Measurements from ENCODE around the gene CDO1.

CDO1 gene

GRCh38 chr5:115795700-115796099 is 20.8 kb downstream of the CDO1 start:
- TF ChIP-seq CTCF (IDR thresholded peaks at IDR 0.05; ENCODE audit: borderline replicate concordance, insufficient read depth, low read depth, low read length), result no peak
- no peak overlapping the region for H3K4me3 ChIP-seq (ENCODE audit: low read depth, low read length)

- H3K4me3 ChIP-seq (ENCODE audit: low read depth, low read length), result no peak overlapping the region
- no peak for TF ChIP-seq CTCF (IDR thresholded peaks at IDR 0.05; ENCODE audit: borderline replicate concordance, insufficient read depth, low read depth, low read length)
Observed at GRCh38 chr5:115788440-115788839, 28.0 kb downstream of the CDO1 start.

- no peak overlapping the region for H3K4me3 ChIP-seq (ENCODE audit: low read depth, low read length)
- TF ChIP-seq CTCF (IDR thresholded peaks at IDR 0.05; ENCODE audit: borderline replicate concordance, insufficient read depth, low read depth, low read length), result no peak
Observed at GRCh38 chr5:115787426-115787825, 29.0 kb downstream of the CDO1 start.

GRCh38 chr5:115785381-115786065 is 30.9 kb downstream of the CDO1 start:
- no peak overlapping the region for H3K4me3 ChIP-seq (ENCODE audit: low read depth, low read length)
- no peak for TF ChIP-seq CTCF (IDR thresholded peaks at IDR 0.05; ENCODE audit: borderline replicate concordance, insufficient read depth, low read depth, low read length)

DNA sequence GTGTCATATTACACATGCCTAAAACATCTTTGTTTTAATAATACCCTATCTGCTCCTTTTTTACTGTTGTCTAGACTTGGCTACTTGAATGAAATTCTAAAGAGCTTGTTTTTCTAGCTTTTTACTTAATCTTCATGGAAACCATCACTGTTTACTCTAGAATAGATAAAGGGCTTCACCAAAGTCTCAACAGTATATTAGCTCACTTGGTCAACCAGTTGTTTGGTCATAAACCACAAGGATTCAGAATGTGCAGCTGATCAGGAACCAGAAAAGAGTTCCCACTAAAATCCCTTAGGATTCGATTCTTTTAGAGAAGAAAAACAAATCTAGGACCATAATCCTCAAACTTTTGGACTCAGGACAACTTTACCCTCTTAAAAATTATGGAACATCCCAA is 38.0 kb downstream of the CDO1 start:
- no peak for TF ChIP-seq CTCF (IDR thresholded peaks at IDR 0.05; ENCODE audit: borderline replicate concordance, insufficient read depth, low read depth, low read length)

DNA sequence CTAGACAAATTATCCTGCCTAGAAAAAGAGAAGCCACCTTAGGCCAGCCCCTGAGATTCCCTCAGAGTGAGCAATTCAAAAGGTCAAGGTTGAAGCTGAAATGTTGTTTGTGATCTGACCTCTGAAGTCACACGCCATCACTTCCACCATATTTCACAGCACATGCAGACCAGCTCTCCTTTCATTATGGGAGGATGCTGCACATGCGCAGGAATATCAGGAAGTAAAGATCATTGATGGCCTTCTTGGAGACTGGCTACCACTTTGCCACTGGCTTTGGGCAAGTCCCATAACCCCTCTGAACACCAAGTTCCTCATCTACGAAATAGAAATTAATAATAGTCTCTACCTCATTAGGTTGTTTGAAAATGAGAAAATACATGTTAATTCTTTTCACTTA is 39.5 kb downstream of the CDO1 start:
- H3K4me3 ChIP-seq (ENCODE audit: low read depth, low read length), result no peak overlapping the region
- no peak for TF ChIP-seq CTCF (IDR thresholded peaks at IDR 0.05; ENCODE audit: borderline replicate concordance, insufficient read depth, low read depth, low read length)

More for the DNA sequence above, 38.0 kb downstream of the CDO1 start:
- no peak overlapping the region for H3K4me3 ChIP-seq (ENCODE audit: low read depth, low read length)

- H3K4me3 ChIP-seq (ENCODE audit: low read depth, low read length), result no peak overlapping the region
- no peak for TF ChIP-seq CTCF (IDR thresholded peaks at IDR 0.05; ENCODE audit: borderline replicate concordance, insufficient read depth, low read depth, low read length)
Observed at GRCh38 chr5:115775999-115776398, 40.5 kb downstream of the CDO1 start.
